H1 (cell line): ENCODE measurements around the gene SPOCK3.

Experiments
- ATF3 ChIP-seq: IDR thresholded peaks from 2 replicates; pipeline ENCODE4 v1.6.1; 2011; ENCODE audit warnings: low read depth, mild to moderate bottlenecking, low read length; ENCODE audit not compliant: insufficient read depth
- BRCA1 ChIP-seq: IDR thresholded peaks from 2 replicates; pipeline ENCODE4 v1.6.1; 2012; ENCODE audit warnings: low read depth, low read length, improper control_type of control experiment
- MAFK ChIP-seq: IDR thresholded peaks from 2 replicates; pipeline ENCODE4 v1.6.1; 2012; ENCODE audit warnings: low read depth, mild to moderate bottlenecking, improper control_type of control experiment, low read length
- PHF8 ChIP-seq: fragments of 200-600 bp; sonication (generic); conservative IDR thresholded peaks from 2 replicates; pipeline ENCODE4 v1.7.1; 2012; ENCODE audit warnings: low read depth, mild to moderate bottlenecking, inconsistent platforms, low read length, moderate library complexity
- POLR2AphosphoS5 ChIP-seq: IDR thresholded peaks from 2 replicates; pipeline ENCODE4 v1.6.1; 2011; ENCODE audit warnings: low read depth, low read length
- SP2 ChIP-seq: IDR thresholded peaks from 2 replicates; pipeline ENCODE4 v1.6.1; 2012; ENCODE audit warnings: mild to moderate bottlenecking, low read length, inconsistent platforms

- TF ChIP-seq ATF3: no peak
- no peak for TF ChIP-seq PHF8
- TF ChIP-seq BRCA1: no peak
- TF ChIP-seq MAFK: no peak
- no peak for TF ChIP-seq POLR2AphosphoS5
- no peak for TF ChIP-seq SP2
These were observed 105.1 kb downstream of the SPOCK3 start for GRCh38 chr4:167129146-167129545.
